GM12878 (cell line): ENCODE data around the gene PRDM4. TPM values are rescaled to one million over a fixed set of nuclear protein-coding genes. Genes with fewer than 3 reads are reported as not detected.

Source experiments
- ATAC-seq: fragments of 200-7000 bp; cut with Tn5 transposase; 3 replicates; pipeline ENCODE4 v1.9.1; 2020; ENCODE audit warnings: mild to moderate bottlenecking, moderate library complexity
- BruUV-seq: library from RNA; stranded (reverse); fragments of 400-500 nt; replicated peaks from 2 replicates; lab custom pipeline; 2021; lab: Mats Ljungman, UMichigan
- CTCF ChIA-PET: fragments of 300-600 bp; sonication (Branson Sonifier 250); formaldehyde crosslinking; extraction: SDS; loops from one replicate; lab custom pipeline; 2021; ENCODE audit warnings: inconsistent platforms; lab: Yijun Ruan, JAX
- POLR2A ChIA-PET: fragments of 350-600 bp; formaldehyde crosslinking; extraction: SDS; loops from one replicate; lab custom pipeline; 2021; ENCODE audit warnings: inconsistent platforms; lab: Charles Lee
- RAD21 ChIA-PET: fragments of 300-600 bp; sonication (Branson Sonifier 250); formaldehyde crosslinking; loops from one replicate; lab custom pipeline; 2023; ENCODE audit warnings: antibody characterized with exemption; ENCODE audit not compliant: unreplicated experiment; lab: Charles Lee
- SMC1A ChIA-PET: fragments of 300-600 bp; sonication (Branson Sonifier 250); formaldehyde crosslinking; loops from one replicate; lab custom pipeline; 2023; ENCODE audit not compliant: unreplicated experiment, uncharacterized antibody; lab: Charles Lee
- DNase-seq: peaks from one replicate; pipeline ENCODE4 v3.0.0-alpha.2; 2011; ENCODE audit warnings: low read depth, low spot score
- FAIRE-seq: peaks from 3 replicates; lab custom pipeline; 2011; peaks lifted over from hg19 to GRCh38; lab: Jason Lieb, UNC
- H2AFZ ChIP-seq: 2 replicates; pipeline ENCODE4 v1.6.0; 2011; ENCODE audit warnings: low read depth, low read length, control low read depth; ENCODE audit not compliant: control insufficient read depth
- H3K27ac ChIP-seq: 2 replicates; pipeline ENCODE4 v1.5.1; 2011; ENCODE audit warnings: control low read depth; ENCODE audit not compliant: control insufficient read depth, insufficient read depth
- H3K27me3 ChIP-seq, 2 experiments: replicated peaks in 1 of 2; 2 replicates each; pipeline versions ENCODE4 v1.6.0 to v1.6.1; 2011; ENCODE audit warnings: low read length in 1 of 2; ENCODE audit not compliant: control insufficient read depth in 2 of 2, insufficient read depth in 2 of 2
- H3K36me3 ChIP-seq, 2 experiments: 2 replicates each; pipeline ENCODE4 v1.5.1; 2011; ENCODE audit warnings: low read length in 1 of 2; ENCODE audit not compliant: control insufficient read depth in 2 of 2, insufficient read depth in 2 of 2
- H3K4me1 ChIP-seq: 2 replicates; pipeline ENCODE4 v1.6.1; 2011; ENCODE audit warnings: mild to moderate bottlenecking, low read length, moderate library complexity, mixed read lengths; ENCODE audit not compliant: control insufficient read depth, insufficient read depth
- H3K4me2 ChIP-seq: 2 replicates; pipeline ENCODE4 v1.6.0; 2011; ENCODE audit warnings: control low read depth; ENCODE audit not compliant: control insufficient read depth, insufficient read depth
- H3K4me3 ChIP-seq: fragments of 200-600 bp; sonication (generic); 2 replicates; pipeline ENCODE4 v1.5.1; 2016
- H3K79me2 ChIP-seq: 2 replicates; pipeline ENCODE4 v1.6.0; 2011; ENCODE audit warnings: low read length; ENCODE audit not compliant: control insufficient read depth, insufficient read depth
- H3K9ac ChIP-seq: 2 replicates; pipeline ENCODE4 v1.8.0; 2011; ENCODE audit warnings: low read length, control low read depth, mixed read lengths; ENCODE audit not compliant: control insufficient read depth, insufficient read depth
- H3K9me3 ChIP-seq: replicated peaks from 3 replicates; pipeline ENCODE4 v1.5.1; 2011; ENCODE audit warnings: mild to moderate bottlenecking, low read length; ENCODE audit not compliant: control insufficient read depth, insufficient read depth
- H4K20me1 ChIP-seq: 2 replicates; pipeline ENCODE4 v1.6.0; 2011; ENCODE audit not compliant: control insufficient read depth, insufficient read depth
- ATF7 ChIP-seq: fragments of 450-650 bp; IDR thresholded peaks from 2 replicates; pipeline ENCODE4 v1.6.1; 2016; ENCODE audit warnings: low read depth, mild to moderate bottlenecking
- CREB1 ChIP-seq: IDR thresholded peaks from 2 replicates; pipeline ENCODE4 v1.6.1; 2012; ENCODE audit warnings: low read depth, mild to moderate bottlenecking, inconsistent platforms
- KLF5 ChIP-seq: fragments of 450-650 bp; IDR thresholded peaks from 2 replicates; pipeline ENCODE4 v1.6.1; 2014; ENCODE audit warnings: mild to moderate bottlenecking; ENCODE audit not compliant: partially characterized antibody
- MYB ChIP-seq: fragments of 150-350 bp; IDR thresholded peaks from 2 replicates; pipeline ENCODE4 v1.6.1; 2014; ENCODE audit warnings: mild to moderate bottlenecking, low read depth, low read length, borderline replicate concordance
- MYC ChIP-seq: IDR thresholded peaks from 2 replicates; pipeline ENCODE4 v1.6.1; 2011; ENCODE audit warnings: mild to moderate bottlenecking, low read length, moderate library complexity, inconsistent platforms; ENCODE audit not compliant: insufficient read depth, insufficient replicate concordance, insufficient read length, severe bottlenecking
- PAX5 ChIP-seq: IDR thresholded peaks from 2 replicates; pipeline ENCODE4 v1.6.1; 2011; ENCODE audit warnings: low read depth, low read length, borderline replicate concordance
- PML ChIP-seq: IDR thresholded peaks from 2 replicates; pipeline ENCODE4 v1.6.1; 2012; ENCODE audit warnings: low read length, inconsistent platforms
- TCF12 ChIP-seq: IDR thresholded peaks from 2 replicates; pipeline ENCODE4 v1.6.1; 2011; ENCODE audit warnings: low read depth, mild to moderate bottlenecking, low read length
- WGBS: methylation state at CpG from one replicate; pipeline ENCODE4 v1.1.6; 2016; ENCODE audit warnings: low lambda C conversion rate; ENCODE audit not compliant: insufficient replicate concordance, insufficient coverage; ENCODE audit errors: missing lambda C conversion rate; 5-methylcytosine and 5-hydroxymethylcytosine counted together
- in situ Hi-C: fragments of 300-500 bp; cut with MboI; formaldehyde crosslinking; loops from 9 replicates; pipeline ENCODE4 v1.14.3; 2018; ENCODE audit warnings: mixed read lengths
- intact Hi-C: fragments of 100-400 bp; cut with micrococcal nuclease; formaldehyde crosslinking; loops from one replicate; pipeline ENCODE4 v1.14.2; 2022; ENCODE audit not compliant: unreplicated experiment
- polyA plus RNA-seq, 11 experiments: library from polyadenylated mRNA; depleted of rRNA in 4 of 11; unstranded in 6 of 11; stranded (reverse) in 5 of 11; fragments of >200 nt; fragmentation: Nextera tagmentation in 4 of 11; fragmentation: Illumina TruSeq in 1 of 11; extraction: Ambion mirVana in 4 of 11; extraction: Trizol in 1 of 11; gene quantifications; 1 replicate in 1 of 11; 2 replicates in 10 of 11; pipeline versions ENCODE4 v1.2.1 to v1.2.3, GENCODE V29; 2011 to 2016; ENCODE audit warnings: inconsistent platforms in 2 of 11, missing spikeins in 2 of 11, low read depth in 1 of 11
- total RNA-seq, 4 experiments: library from RNA; depleted of rRNA in 3 of 4; stranded (reverse); fragments of >200 nt in 3 of 4; fragmentation: Illumina TruSeq in 1 of 4; extraction: Trizol in 1 of 4; gene quantifications; 2 replicates each; pipeline versions ENCODE4 v1.2.1 to v1.2.3, GENCODE V29; 2013 to 2021
- TF ChIP-seq, protein P1 (sequence below): IDR thresholded peaks from 2 replicates; pipeline ENCODE4 v1.6.1; 2012; ENCODE audit warnings: mild to moderate bottlenecking, low read depth, low read length
- TF ChIP-seq, protein P2 (sequence below): IDR thresholded peaks from 2 replicates; pipeline ENCODE4 v1.6.1; 2011; ENCODE audit warnings: low read depth, mild to moderate bottlenecking, low read length, moderate library complexity, borderline replicate concordance; ENCODE audit errors: extremely low read depth

PRDM4 gene
- total and polyA plus RNA-seq, 10 of the 15 experiments (the other 5 are each of a cell fraction or from before 2014, with no cell fraction given): 5.1 to 22.2 (median 15.0) TPM

GRCh38 chr12:107735763-107736162 is 25.2 kb downstream of the PRDM4 start (continued):
- TF ChIP-seq, protein P1, sequence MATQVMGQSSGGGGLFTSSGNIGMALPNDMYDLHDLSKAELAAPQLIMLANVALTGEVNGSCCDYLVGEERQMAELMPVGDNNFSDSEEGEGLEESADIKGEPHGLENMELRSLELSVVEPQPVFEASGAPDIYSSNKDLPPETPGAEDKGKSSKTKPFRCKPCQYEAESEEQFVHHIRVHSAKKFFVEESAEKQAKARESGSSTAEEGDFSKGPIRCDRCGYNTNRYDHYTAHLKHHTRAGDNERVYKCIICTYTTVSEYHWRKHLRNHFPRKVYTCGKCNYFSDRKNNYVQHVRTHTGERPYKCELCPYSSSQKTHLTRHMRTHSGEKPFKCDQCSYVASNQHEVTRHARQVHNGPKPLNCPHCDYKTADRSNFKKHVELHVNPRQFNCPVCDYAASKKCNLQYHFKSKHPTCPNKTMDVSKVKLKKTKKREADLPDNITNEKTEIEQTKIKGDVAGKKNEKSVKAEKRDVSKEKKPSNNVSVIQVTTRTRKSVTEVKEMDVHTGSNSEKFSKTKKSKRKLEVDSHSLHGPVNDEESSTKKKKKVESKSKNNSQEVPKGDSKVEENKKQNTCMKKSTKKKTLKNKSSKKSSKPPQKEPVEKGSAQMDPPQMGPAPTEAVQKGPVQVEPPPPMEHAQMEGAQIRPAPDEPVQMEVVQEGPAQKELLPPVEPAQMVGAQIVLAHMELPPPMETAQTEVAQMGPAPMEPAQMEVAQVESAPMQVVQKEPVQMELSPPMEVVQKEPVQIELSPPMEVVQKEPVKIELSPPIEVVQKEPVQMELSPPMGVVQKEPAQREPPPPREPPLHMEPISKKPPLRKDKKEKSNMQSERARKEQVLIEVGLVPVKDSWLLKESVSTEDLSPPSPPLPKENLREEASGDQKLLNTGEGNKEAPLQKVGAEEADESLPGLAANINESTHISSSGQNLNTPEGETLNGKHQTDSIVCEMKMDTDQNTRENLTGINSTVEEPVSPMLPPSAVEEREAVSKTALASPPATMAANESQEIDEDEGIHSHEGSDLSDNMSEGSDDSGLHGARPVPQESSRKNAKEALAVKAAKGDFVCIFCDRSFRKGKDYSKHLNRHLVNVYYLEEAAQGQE: no peak
- no peak for TF ChIP-seq TCF12
- no peak for TF ChIP-seq MYB
- TF ChIP-seq, protein P2, sequence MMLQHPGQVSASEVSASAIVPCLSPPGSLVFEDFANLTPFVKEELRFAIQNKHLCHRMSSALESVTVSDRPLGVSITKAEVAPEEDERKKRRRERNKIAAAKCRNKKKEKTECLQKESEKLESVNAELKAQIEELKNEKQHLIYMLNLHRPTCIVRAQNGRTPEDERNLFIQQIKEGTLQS: no peak
- TF ChIP-seq PAX5: no peak
- no peak for TF ChIP-seq ATF7
- TF ChIP-seq MYC: no peak
- no peak for TF ChIP-seq KLF5
- TF ChIP-seq CREB1: no peak

DNA sequence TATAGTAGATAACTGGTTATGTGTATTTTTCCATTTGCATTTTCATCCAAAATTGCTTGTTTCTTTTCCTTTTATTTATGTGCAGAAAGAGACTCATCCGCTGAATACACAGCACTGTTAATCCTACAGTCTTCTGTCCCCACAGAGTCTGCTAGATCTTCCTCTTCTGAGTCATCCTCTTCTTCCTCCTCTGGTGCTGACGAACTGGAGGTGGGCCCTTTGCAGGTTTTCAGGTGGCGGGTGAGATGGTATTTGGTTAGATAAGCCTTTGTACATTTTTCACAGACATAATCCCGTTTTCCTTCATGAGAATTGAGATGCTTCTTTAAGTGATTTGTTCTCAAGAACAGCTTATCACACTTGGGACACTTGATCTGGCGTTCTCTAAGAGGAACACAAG is 26.8 kb downstream of the PRDM4 start:
- ATAC-seq: no peak
- in situ Hi-C loops: no loop called here
- Histone ChIP-seq H2AFZ (no peak overlapping the region), H3K79me2 (no peaks in the 10 kb centered on the region)
- TF ChIP-seq PML: no peak
- TF ChIP-seq, all 136 proteins: peak for 0
- 83% methylated on average over 5 of the region's 5 CpGs for WGBS
- CTCF ChIA-PET: interaction anchor here (0.7 kb wide), 1 partner anchor 715 kb away, joined by 3 read pairs; no protein-coding TSS in a partner anchor
- no TSS peak for BruUV-seq
- no peak overlapping the region for H3K4me3 ChIP-seq
- SMC1A ChIA-PET: no interaction called here
- peaks cover 1 to 16% of the 10 kb centered on the region in 2 experiments for H3K36me3 ChIP-seq
- DNase-seq (no peak), FAIRE-seq (no peak)
- no peaks in the 10 kb centered on the region for H3K27me3 ChIP-seq
- H3K27ac ChIP-seq: no peak overlapping the region
- H3K9me3 ChIP-seq: no peaks in the 10 kb centered on the region
- H4K20me1 ChIP-seq: no peaks in the 10 kb centered on the region
- POLR2A ChIA-PET: interaction anchor here (0.6 kb wide), 1 partner anchor 58 kb away, joined by 6 read pairs; no protein-coding TSS in a partner anchor
- H3K4me1 ChIP-seq: peaks cover 8% of the 10 kb centered on the region
- H3K4me2 ChIP-seq: no peak overlapping the region
- H3K9ac ChIP-seq: no peak overlapping the region
- intact Hi-C loops: no loop called here
- RAD21 ChIA-PET: no interaction called here
